ENCODE measurements around the gene FAXC. TPM values are rescaled to one million over a fixed set of nuclear protein-coding genes. Genes with fewer than 3 reads are reported as not detected.

The FAXC gene
- total RNA-seq, 2 donors from 2014 or later = not detected

DNA sequence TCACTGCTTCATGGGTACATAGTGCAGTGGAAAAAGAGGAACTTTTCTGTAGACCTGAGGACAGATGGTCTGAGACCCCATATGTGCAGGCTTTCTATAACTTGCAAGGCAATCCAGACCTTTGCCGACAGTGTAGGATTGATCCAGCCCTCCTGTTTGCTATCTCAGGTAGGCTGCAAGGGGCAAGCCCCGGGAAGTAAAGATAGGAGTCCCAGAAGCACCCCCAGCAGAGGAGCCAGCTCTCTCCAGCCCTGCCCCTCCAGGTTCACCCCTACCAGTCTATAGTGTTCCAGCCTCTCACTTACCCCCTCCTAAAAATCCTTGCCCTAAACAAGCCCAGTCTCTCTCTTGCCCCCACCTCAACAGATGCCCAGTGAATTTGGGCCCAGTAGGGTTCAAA lies 96.2 kb downstream of the FAXC start:
- DNase-seq (no peak), ATAC-seq (no peak)
- Mint-ChIP-seq H3K4me3 (no peak overlapping the region), H3K4me1 (peaks cover 4% of the 10 kb centered on the region), H3K27me3 (peaks cover 15% of the 10 kb centered on the region), H3K27ac (no peak overlapping the region), H3K36me3 (ENCODE audit: low read depth) (no peaks in the 10 kb centered on the region)
- H3K9me3 ChIP-seq (ENCODE audit: control insufficient read depth, low read length, poor library complexity, severe bottlenecking) = no peaks in the 10 kb centered on the region

DNA sequence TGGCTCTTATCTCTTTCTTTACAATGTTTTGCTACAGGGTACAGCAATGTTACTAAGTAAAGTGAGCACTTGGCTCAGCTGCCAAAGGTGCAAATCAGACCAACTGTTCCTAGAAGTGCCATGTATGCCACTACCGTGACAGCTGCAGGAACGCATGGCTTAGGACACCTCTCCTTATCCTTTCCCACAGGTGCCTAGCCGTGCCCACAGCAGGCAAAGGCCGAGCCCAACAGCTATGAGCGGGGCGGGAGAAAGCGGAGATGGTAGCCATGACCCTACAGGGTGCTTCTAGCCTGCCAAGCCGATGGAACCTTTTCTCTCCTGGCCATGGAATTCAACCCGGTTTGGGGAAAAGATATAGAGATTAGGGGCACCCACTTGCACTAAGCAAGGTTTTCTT lies 97.1 kb downstream of the FAXC start:
- peaks cover 4% of the 10 kb centered on the region for H3K4me1 Mint-ChIP-seq
- peaks cover 17% of the 10 kb centered on the region for H3K27me3 Mint-ChIP-seq
- no peak for ATAC-seq
- no peaks in the 10 kb centered on the region for H3K9me3 ChIP-seq (ENCODE audit: control insufficient read depth, low read length, poor library complexity, severe bottlenecking)
- H3K4me3 Mint-ChIP-seq = no peak overlapping the region
- no peak for DNase-seq
- no peaks in the 10 kb centered on the region for H3K36me3 Mint-ChIP-seq (ENCODE audit: low read depth)
- H3K27ac Mint-ChIP-seq = no peak overlapping the region

- DNase-seq = no peak
- H3K4me1 Mint-ChIP-seq = peaks cover 4% of the 10 kb centered on the region
- peaks cover 2% of the 10 kb centered on the region for H3K36me3 Mint-ChIP-seq (ENCODE audit: low read depth)
- no peak overlapping the region for H3K27ac Mint-ChIP-seq
- H3K9me3 ChIP-seq (ENCODE audit: control insufficient read depth, low read length, poor library complexity, severe bottlenecking) = no peaks in the 10 kb centered on the region
- H3K27me3 Mint-ChIP-seq = peaks cover 29% of the 10 kb centered on the region
- H3K4me3 Mint-ChIP-seq = no peak overlapping the region
- no peak for ATAC-seq
Observed at GRCh38 chr6:99250476-99250875, 99.0 kb downstream of the FAXC start.

- peaks cover 3% of the 10 kb centered on the region for H3K36me3 Mint-ChIP-seq (ENCODE audit: low read depth)
- no peaks in the 10 kb centered on the region for H3K4me1 Mint-ChIP-seq
Observed at GRCh38 chr6:99246602-99247001, 102.9 kb downstream of the FAXC start.

DNA sequence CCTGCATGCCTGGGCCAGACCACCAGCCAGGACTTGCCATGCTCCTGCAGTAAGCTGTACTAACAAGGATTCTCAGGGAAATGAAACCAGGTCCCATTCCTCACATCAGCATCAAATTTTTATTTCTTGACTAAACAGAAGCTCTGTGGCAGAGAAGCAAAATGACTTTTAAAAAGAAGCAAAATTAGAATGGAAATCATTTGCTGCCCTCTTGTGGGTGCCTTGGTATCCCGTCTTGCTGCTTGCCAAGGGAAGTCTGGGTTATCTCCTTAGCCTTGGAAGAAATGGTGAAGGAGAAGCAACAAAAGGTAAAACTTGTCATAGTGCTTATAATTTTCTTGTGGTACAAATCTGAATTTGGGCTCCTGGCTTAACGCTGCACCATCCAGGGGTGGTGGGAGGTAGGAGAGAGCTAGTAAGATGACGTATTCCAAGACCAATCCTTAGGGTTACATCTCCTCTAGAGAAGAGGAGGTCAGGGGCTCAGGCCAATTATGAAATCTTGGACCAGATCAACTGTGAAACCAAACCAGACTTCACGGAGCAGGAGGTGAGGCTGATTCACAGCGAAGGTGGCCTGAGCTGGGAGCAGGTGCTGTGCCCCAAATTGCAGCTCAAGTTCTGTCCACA lies 107.5 kb downstream of the FAXC start:
- ATAC-seq (no peak), DNase-seq (no peak)
- H3K4me3 Mint-ChIP-seq = no peak overlapping the region
- H3K4me1 Mint-ChIP-seq = no peaks in the 10 kb centered on the region
- peaks cover 3% of the 10 kb centered on the region for H3K36me3 Mint-ChIP-seq (ENCODE audit: low read depth)
- H3K9me3 ChIP-seq (ENCODE audit: control insufficient read depth, low read length, poor library complexity, severe bottlenecking) = no peaks in the 10 kb centered on the region
- peaks cover 19% of the 10 kb centered on the region for H3K27me3 Mint-ChIP-seq
- no peak overlapping the region for H3K27ac Mint-ChIP-seq

More at GRCh38 chr6:99246602-99247001, 102.9 kb downstream of the FAXC start:
- Mint-ChIP-seq H3K27me3 (peaks cover 17% of the 10 kb centered on the region), H3K4me3 (no peak overlapping the region), H3K27ac (no peak overlapping the region)
- ATAC-seq (no peak), DNase-seq (no peak)
- H3K9me3 ChIP-seq (ENCODE audit: control insufficient read depth, low read length, poor library complexity, severe bottlenecking) = no peaks in the 10 kb centered on the region

GRCh38 chr6:99236010-99236409 lies 113.5 kb downstream of the FAXC start:
- no peak for ATAC-seq
- no peaks in the 10 kb centered on the region for H3K9me3 ChIP-seq (ENCODE audit: control insufficient read depth, low read length, poor library complexity, severe bottlenecking)
- no peaks in the 10 kb centered on the region for H3K4me1 Mint-ChIP-seq
- no peaks in the 10 kb centered on the region for H3K36me3 Mint-ChIP-seq (ENCODE audit: low read depth)
- H3K27me3 Mint-ChIP-seq = peaks cover 49% of the 10 kb centered on the region
- H3K27ac Mint-ChIP-seq = no peak overlapping the region
- H3K4me3 Mint-ChIP-seq = no peak overlapping the region
- no peak for DNase-seq

- Mint-ChIP-seq H3K27ac (no peak overlapping the region), H3K27me3 (peaks cover 54% of the 10 kb centered on the region), H3K4me1 (no peaks in the 10 kb centered on the region), H3K36me3 (ENCODE audit: low read depth) (no peaks in the 10 kb centered on the region), H3K4me3 (no peak overlapping the region)
- no peak for DNase-seq
- no peak for ATAC-seq
- no peaks in the 10 kb centered on the region for H3K9me3 ChIP-seq (ENCODE audit: control insufficient read depth, low read length, poor library complexity, severe bottlenecking)
Observed at GRCh38 chr6:99233219-99233618, 116.3 kb downstream of the FAXC start.

GRCh38 chr6:99232056-99232455 lies 117.4 kb downstream of the FAXC start:
- Mint-ChIP-seq H3K4me3 (no peak overlapping the region), H3K27me3 (peaks cover 53% of the 10 kb centered on the region), H3K4me1 (no peaks in the 10 kb centered on the region), H3K36me3 (ENCODE audit: low read depth) (no peaks in the 10 kb centered on the region), H3K27ac (no peak overlapping the region)
- DNase-seq (no peak), ATAC-seq (no peak)
- no peaks in the 10 kb centered on the region for H3K9me3 ChIP-seq (ENCODE audit: control insufficient read depth, low read length, poor library complexity, severe bottlenecking)

DNA sequence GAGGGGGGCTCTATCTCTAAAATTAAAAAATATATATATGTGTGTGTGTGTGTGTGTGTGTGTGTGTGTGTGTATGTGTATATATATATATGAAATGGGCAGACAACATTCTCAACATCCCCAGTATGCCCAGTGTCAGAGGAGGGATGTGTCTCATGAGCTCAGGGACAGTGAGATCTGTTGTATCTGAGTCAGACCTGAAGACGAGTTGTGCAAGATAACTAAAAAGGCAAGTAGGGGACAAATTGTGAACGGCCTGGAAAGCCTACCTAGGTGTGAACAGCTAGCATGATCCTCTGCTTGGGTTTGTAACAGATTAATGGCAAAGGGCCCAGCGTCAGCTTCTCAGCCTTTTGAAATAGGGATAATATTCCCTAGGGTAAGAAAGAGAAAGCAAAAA lies 124.3 kb downstream of the FAXC start:
- H3K4me1 Mint-ChIP-seq = no peaks in the 10 kb centered on the region
- peaks cover 20% of the 10 kb centered on the region for H3K27me3 Mint-ChIP-seq
- no peak overlapping the region for H3K27ac Mint-ChIP-seq
- H3K36me3 Mint-ChIP-seq (ENCODE audit: low read depth) = no peaks in the 10 kb centered on the region
- DNase-seq (no peak), ATAC-seq (no peak)
- no peaks in the 10 kb centered on the region for H3K9me3 ChIP-seq (ENCODE audit: control insufficient read depth, low read length, poor library complexity, severe bottlenecking)
- no peak overlapping the region for H3K4me3 Mint-ChIP-seq

Other genes with a start within 250 kb of the FAXC start
- 1 to 10 TPM; 1.0 to 1.7 TPM for gene COQ3, start 44.5 kb upstream of the FAXC start, total RNA-seq
- 100 to 1,000 TPM; 266 to 276 TPM for gene PNISR, start 75.6 kb upstream of the FAXC start, total RNA-seq
- 1 to 10 TPM; 8.3 to 9.2 TPM for gene USP45, start 165.7 kb upstream of the FAXC start, total RNA-seq
- 10 to 100 TPM; 38.0 to 43.5 TPM for gene CCNC, start 219.0 kb upstream of the FAXC start, total RNA-seq

Data from T-helper 17 cell (primary cell).